GM12891 (cell line): ENCODE data around the gene DDC. TPM values are rescaled to one million over a fixed set of nuclear protein-coding genes. Genes with fewer than 3 reads are reported as not detected.

Experiments used
- DNase-seq: peaks from one replicate; pipeline ENCODE4 v3.0.0; 2011; ENCODE audit warnings: low spot score; ENCODE audit not compliant: insufficient read length
- FAIRE-seq: peaks from 2 replicates; lab custom pipeline; 2011; peaks lifted over from hg19 to GRCh38; lab: Jason Lieb, UNC
- PAX5 ChIP-seq: IDR thresholded peaks from 2 replicates; pipeline ENCODE4 v1.6.1; 2011; ENCODE audit warnings: low read length, moderate library complexity, mild to moderate bottlenecking; ENCODE audit not compliant: insufficient read depth, severe bottlenecking
- POLR2A ChIP-seq: IDR thresholded peaks from 2 replicates; pipeline ENCODE4 v1.6.1; 2011; ENCODE audit warnings: low read depth, low read length, control low read depth
- POLR2AphosphoS5 ChIP-seq: IDR thresholded peaks from 2 replicates; pipeline ENCODE4 v1.6.1; 2011; ENCODE audit warnings: low read depth, low read length, control low read depth
- POU2F2 ChIP-seq: IDR thresholded peaks from 2 replicates; pipeline ENCODE4 v1.6.1; 2011; ENCODE audit warnings: low read depth, mild to moderate bottlenecking, control low read depth, low read length, moderate library complexity
- SPI1 ChIP-seq: IDR thresholded peaks from 2 replicates; pipeline ENCODE4 v1.6.1; 2011; ENCODE audit warnings: low read depth, low read length, control low read depth
- TAF1 ChIP-seq: IDR thresholded peaks from 2 replicates; pipeline ENCODE4 v1.6.1; 2011; ENCODE audit warnings: low read depth, low read length, control low read depth
- polyA plus RNA-seq: library from polyadenylated mRNA; unstranded; fragments of >200 nt; gene quantifications from one replicate; pipeline ENCODE4 v1.2.1, GENCODE V29; 2012; ENCODE audit warnings: low read depth, missing spikeins, inconsistent platforms; ENCODE audit not compliant: missing spikeins

Gene DDC, protein sequence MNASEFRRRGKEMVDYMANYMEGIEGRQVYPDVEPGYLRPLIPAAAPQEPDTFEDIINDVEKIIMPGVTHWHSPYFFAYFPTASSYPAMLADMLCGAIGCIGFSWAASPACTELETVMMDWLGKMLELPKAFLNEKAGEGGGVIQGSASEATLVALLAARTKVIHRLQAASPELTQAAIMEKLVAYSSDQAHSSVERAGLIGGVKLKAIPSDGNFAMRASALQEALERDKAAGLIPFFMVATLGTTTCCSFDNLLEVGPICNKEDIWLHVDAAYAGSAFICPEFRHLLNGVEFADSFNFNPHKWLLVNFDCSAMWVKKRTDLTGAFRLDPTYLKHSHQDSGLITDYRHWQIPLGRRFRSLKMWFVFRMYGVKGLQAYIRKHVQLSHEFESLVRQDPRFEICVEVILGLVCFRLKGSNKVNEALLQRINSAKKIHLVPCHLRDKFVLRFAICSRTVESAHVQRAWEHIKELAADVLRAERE
- polyA plus RNA-seq = not detected

DNA sequence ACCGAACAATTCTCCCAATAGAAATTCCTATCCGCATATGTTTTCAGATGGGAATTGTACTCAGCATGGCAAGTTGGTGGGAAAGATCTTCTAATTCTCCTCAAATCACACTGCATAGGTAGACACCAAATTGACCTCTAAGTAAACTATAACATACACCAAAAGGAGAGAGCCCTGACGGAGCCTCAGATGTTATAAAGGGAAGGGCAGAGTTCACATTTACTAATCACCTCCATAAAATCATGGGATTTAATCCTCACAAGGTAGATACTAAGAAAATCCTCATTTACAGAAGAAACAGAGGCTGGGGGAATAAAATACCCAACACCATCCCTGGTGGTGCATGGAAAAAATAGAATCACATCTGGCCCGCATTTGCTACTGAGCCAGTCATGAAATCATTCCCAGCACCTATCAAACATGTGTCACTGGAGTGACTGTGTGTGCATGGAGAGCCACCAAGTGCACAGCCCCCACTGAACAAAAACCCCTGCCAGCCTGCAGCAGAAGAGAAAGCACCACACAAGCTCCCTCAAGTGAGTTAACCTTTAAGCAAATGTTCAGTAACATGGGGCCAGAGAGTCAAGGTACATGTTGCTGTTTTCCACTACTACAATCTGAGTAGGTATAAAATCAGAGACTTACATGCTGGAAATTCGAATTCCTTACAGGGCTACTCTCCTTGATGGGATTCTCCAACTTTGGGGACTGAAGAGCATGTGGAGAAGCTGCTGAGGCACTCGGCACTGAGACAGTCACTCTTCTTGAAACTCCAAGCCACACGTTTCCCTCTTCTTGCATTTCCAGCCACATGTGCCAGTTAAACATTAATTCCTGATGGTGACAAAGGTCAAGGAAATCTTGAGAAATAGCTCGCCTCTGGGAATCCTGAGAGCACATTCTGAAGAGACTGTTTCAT, at the start of gene DDC:
Gene DDC (minus strand): TSS at position 766 of the 919 bp plus-strand sequence. CDS start 21,320 bp downstream, outside the sequence.
- no peak for DNase-seq
- TF ChIP-seq POLR2AphosphoS5 (no peak), POU2F2 (no peak), TAF1 (no peak), SPI1 (no peak), PAX5 (no peak), POLR2A (no peak)
- FAIRE-seq = no peak

DNA sequence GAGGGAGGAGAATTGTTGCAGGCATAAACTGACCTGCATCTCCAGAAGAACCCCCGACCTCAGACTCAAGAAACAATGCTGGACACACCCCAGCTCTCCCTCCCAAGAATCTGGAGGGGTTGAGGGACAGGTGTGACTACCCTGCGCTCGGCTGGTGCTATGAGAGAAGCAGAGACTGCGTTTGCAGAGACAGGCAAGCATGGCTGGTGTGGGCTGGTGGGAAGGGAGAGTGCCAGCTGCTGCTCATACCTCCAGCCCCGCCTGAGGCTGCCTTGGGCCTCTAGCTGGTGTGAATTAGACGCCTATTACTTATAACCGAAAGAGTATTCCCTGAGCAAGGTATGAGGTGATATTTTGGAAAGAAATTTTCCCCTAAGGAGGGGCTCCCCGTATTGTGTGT, 48.3 kb upstream of the DDC start:
- no peak for TF ChIP-seq PAX5
- no peak for FAIRE-seq
- DNase-seq = no peak

DNA sequence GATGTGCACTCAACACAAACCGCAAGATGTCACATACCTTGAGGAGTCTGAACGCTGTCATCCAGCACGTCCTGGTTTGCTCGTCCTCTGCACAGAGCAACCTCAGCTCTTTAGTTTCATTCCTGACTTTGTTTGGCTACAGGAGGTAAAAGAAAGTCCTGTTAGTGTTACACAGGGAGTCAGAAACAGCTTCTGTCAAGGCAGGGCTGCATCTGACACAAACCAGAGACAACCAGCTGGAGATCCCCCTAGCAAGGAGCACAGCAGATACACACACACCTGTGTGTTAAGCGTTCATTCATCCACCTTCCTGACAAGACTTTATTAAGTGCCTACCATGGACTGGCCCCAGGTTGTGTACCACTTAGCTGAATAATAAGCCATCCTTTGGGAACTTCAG, 47.5 kb upstream of the DDC start:
- DNase-seq = no peak
- no peak for FAIRE-seq
- no peak for TF ChIP-seq PAX5

DNA sequence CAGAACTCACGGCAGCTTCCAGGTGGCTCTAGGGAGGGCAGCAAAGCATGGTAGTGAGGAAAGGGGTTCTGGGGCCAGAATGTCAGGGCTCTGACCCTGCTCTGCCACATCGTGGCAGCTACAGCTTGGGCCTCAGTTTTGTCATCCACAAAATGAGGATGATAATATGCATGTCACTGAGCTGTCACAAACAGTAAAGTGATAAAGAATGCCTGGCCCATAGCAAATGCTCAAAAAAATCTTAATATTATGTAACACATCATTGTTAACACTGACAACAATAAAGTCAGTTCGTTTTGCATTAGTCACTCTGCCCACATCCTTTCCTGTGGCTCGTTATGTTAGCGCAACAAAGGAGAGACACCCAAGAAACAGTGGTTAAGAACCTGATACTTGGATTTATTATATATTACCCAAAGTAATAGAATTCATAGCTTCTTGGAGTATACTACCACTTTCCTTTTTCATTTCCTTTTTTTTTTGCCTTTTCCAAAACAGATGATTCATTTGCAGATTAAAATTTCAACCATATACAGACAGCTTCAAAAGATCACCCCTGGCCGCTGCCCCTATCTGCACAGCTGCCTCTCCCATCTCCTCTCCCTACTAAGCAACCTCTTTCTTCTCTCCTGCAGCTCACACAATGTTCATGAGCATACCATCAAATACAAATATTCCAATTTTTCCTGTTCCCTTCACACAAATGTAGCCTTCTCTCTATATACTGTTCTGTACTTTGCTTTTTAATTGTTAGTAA, 45.5 kb upstream of the DDC start:
- TF ChIP-seq PAX5 (no peak), TAF1 (no peak), POU2F2 (no peak), SPI1 (no peak), POLR2A (no peak), POLR2AphosphoS5 (no peak)
- no peak for DNase-seq
- FAIRE-seq = no peak

DNA sequence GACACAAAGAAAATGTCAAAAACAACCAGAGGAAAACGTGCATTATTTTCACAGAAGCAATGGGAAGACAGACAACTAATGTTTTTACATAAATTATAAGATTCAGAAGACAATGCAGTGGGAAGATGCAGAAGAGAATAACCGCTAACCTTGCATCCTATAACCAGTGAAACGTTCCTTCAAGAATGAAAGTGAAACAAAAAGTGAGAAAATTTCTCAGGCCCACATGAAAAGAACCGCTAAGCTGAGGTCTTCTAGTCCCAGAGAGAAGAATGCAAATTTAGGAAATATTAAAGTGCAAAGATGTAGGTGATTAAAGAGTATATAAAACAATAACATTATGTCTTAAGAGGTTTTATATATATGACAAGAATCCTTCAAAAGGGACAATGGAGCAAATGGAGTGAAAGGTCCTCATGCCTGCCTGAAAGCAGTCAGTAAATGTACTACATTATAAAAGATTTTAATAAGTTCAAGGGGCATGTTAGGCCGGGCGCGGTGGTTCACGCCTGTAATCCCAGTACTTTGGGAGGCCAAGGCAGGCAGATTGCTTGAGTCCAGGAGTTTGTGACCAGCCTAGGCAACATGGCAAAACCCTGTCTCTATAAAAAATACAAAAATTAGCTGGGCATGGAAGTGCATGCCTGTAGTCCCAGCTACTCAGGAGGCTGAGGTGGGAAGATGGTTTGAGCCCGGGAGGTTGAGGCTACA, 43.1 kb upstream of the DDC start:
- no peak for FAIRE-seq
- TF ChIP-seq POLR2AphosphoS5 (no peak), TAF1 (no peak), POLR2A (no peak), SPI1 (no peak), POU2F2 (no peak), PAX5 (no peak)
- DNase-seq = no peak

DNA sequence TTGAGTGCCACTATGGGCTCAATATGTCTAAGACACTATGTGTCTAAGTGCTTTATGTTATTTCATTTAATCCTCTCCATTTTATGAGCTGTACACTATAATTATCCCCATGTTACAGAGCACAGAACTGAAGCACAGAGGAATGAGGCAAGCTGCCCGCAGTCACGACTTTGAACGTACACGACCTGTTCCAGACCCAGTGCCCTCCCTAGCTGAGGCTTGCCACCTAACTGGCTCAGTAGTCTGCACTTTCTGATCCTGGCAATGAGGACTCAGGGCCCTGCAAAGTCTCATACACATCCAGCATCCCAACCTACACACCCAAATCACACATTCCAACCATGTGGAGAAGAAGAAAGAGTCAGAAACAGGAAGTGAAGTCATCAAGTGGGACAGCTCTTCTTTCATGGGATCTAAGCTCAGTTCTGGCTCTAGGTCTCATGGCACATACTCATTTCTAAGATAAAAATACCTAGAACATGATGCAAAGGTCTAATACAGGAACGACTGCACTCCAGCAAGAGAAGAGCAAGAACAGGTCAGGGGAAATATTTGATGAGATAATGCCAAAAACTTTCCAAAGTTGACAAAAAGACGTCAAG, 42.4 kb upstream of the DDC start:
- no peak for FAIRE-seq
- DNase-seq = no peak
- TF ChIP-seq PAX5 (no peak), SPI1 (no peak)

DNA sequence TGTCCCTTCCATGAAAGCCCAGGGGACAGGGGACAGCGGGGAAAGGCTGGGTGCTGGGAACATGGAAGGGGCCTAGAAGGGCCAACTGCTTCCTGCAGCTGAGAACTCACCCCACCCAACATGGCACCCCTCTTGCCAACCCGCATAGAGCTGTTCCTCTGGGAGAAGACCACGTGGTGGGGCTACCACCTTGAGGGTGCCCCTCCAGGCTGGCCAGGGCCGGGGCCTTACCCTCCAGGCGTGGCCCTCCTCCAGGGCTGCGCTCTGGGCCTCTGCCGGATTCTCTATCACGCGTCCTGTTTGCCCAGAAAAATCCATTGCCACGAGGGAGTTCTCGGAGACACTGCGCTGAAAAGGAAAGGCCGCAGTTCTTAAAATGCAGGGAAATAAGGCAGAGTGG, 39.9 kb upstream of the DDC start:
- no peak for TF ChIP-seq TAF1
- TF ChIP-seq PAX5 = no peak
- TF ChIP-seq POLR2A = no peak
- no peak for TF ChIP-seq POU2F2
- no peak for TF ChIP-seq POLR2AphosphoS5
- no peak for TF ChIP-seq SPI1
- DNase-seq (no peak), FAIRE-seq (no peak)

DNA sequence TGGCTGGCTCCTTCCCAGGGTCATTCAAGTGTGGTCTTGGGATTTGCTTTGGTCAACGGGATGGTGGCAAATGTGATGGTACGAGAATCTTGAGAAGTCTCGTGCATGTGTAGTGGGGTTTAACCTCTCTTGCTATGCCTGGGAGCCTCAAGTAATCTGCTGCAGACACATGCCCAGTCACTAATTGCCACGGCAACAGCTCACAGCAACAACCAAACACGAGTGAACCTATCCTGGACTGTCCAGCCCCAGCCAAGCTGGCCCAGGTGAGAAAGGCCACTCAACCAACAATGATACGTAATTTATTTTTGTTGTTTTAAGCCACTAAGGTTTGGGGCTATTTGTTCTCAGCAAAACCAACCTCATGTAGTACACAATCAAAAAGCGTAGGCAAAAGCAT, 38.1 kb upstream of the DDC start:
- FAIRE-seq (no peak), DNase-seq (no peak)
- no peak for TF ChIP-seq POLR2AphosphoS5
- TF ChIP-seq POU2F2 = no peak
- no peak for TF ChIP-seq SPI1

DNA sequence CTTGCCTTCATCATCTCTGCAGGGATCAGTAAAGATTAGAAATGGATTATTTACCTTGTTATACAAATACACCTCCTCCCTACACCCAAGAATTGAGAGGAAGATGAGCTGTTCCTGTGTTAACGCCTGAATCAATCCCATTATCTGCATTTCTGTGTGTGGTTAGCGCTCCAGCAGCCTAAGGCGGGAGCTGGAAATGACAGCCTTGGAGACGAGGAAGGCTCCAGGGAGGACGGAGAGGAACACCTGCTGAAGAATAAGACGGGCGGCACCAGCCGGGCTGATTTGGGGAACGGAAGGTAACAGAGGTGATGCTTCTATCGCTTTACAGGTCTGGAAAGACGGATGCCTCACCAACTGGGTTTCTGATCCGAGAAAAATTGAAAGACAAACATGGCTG, 34.2 kb upstream of the DDC start:
- no peak for DNase-seq
- FAIRE-seq = no peak
- TF ChIP-seq PAX5 (no peak), POLR2A (no peak), POLR2AphosphoS5 (no peak)
